G401 (cell line): ENCODE data around the gene GMPS. TPM values are rescaled to one million over a fixed set of nuclear protein-coding genes. Genes with fewer than 3 reads are reported as not detected.

Experiments
- DNase-seq: peaks from one replicate; pipeline ENCODE4 v3.0.0-alpha.2; 2015; ENCODE audit warnings: low spot score
- in situ Hi-C: cut with HindIII; loops from 2 replicates; pipeline ENCODE4 v1.10.0; 2016; ENCODE audit warnings: low sequenced_read_pairs, mixed read lengths
- total RNA-seq: library from RNA; depleted of rRNA; stranded (reverse); fragments of >200 nt; shearing (Covaris generic); gene quantifications from 2 replicates; pipeline ENCODE4 v1.2.3, GENCODE V29; 2014; rRNA removed

Gene GMPS
- total RNA-seq, 1 experiment from 2014 or later = 35.9 TPM

- no peak for DNase-seq
- in situ Hi-C loops = no loop called here
Observed at GRCh38 chr3:155979746-155980145, 109.3 kb downstream of the GMPS start.

- DNase-seq = no peak
- in situ Hi-C loops = no loop called here
Observed at GRCh38 chr3:155981669-155982068, 111.2 kb downstream of the GMPS start.

GRCh38 chr3:155983834-155984474, 113.5 kb downstream of the GMPS start:
- DNase-seq = no peak
- in situ Hi-C loops = no loop called here

GRCh38 chr3:155984791-155985417, 114.5 kb downstream of the GMPS start:
- in situ Hi-C loops = no loop called here
- DNase-seq = no peak

GRCh38 chr3:155989536-155989935, 119.1 kb downstream of the GMPS start:
- in situ Hi-C loops = no loop called here
- DNase-seq = no peak

- in situ Hi-C loops = no loop called here
- DNase-seq = no peak
Observed at GRCh38 chr3:155991212-155991611, 120.8 kb downstream of the GMPS start.

GRCh38 chr3:155991847-155992246, 121.4 kb downstream of the GMPS start:
- DNase-seq = no peak
- in situ Hi-C loops = no loop called here

Other genes with a start within 250 kb of the GMPS start
- gene PLCH1, start 125.6 kb upstream of the GMPS start, total RNA-seq = 12.8 and 14.8 TPM in 2 replicates
- 1.6 and 1.8 TPM in 2 replicates for gene C3orf33, start 64.4 kb upstream of the GMPS start, total RNA-seq
- 19.7 TPM in 2 replicates for gene SLC33A1, start 16.2 kb upstream of the GMPS start, total RNA-seq
- gene KCNAB1, start 249.9 kb downstream of the GMPS start, total RNA-seq = 12.6 and 17.0 TPM in 2 replicates